Measurements from ENCODE around the gene VMAC. TPM values are rescaled to one million over a fixed set of nuclear protein-coding genes. Genes with fewer than 3 reads are reported as not detected.

The VMAC gene
- total and polyA plus RNA-seq, 2 donors = 6.5 to 10.7 TPM

DNA sequence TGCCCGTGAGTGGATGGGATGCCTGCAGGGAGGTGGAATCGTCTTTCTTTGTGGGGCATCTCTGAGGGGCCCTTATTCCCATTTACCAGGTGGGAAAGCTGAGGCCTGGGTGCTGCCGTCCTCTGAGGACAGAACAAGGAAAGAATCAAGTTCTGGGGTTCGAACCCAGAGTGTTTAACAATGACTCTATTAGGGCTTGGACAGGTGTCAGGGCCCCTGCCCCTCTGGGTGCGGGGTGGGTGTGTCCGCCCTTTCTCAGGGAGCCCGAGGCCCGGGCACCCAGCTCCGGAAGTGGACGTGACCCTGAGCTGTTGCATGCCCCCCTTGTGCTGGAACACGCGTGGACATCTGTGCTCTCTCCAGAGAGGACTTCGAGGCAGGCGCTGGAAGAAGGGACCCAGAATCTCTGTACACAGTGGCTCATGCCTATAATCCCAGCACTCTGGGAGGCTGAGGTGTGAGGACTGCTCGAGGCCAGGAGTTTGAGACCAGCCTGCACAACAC is 11.8 kb upstream of the VMAC start:
- H3K36me3 ChIP-seq (ENCODE audit: insufficient read depth) = peaks cover 5% of the 10 kb centered on the region
- no peak overlapping the region for H3K4me3 ChIP-seq (ENCODE audit: low read depth, low read length)
- no peak for DNase-seq (ENCODE audit: extremely low spot score)
- H3K4me1 ChIP-seq (ENCODE audit: insufficient read depth) = no peaks in the 10 kb centered on the region
- 57% methylated on average over 15 of the region's 15 CpGs for WGBS
- no peak overlapping the region for H3K27ac ChIP-seq (ENCODE audit: low read depth)

DNA sequence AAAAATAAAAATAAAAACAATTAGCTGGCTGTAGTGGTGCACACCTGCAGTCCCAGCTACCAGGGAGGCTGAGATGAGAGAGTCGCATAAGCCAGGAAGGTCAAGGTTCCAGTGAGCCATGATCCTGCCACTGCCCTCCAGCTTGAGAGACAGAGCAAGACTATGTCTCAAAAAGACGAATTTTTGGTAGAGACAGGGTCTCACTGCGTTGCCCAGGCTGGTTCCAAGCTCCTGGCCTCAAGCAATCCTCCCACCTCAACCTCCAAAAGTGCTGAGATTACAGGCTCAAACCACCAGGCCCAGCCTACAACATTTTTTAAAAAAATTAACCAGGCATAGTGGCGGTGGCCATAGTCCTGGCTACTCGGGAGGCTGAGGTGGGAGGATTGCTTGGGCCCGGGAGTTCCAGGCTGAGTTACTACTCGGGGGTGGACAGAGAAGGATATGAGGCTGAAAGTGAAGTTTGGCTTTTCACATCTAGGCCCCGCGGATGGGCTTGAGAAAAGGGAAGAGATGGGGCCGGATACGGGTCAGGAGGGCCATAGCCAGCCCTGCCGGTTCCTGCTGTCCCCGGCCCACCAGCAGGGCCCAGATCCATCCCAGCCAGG is 11.3 kb upstream of the VMAC start:
- Histone ChIP-seq H3K4me1 (ENCODE audit: insufficient read depth) (no peaks in the 10 kb centered on the region), H3K27ac (ENCODE audit: low read depth) (no peak overlapping the region)
- 70% methylated on average over 13 of the region's 13 CpGs for WGBS

DNA sequence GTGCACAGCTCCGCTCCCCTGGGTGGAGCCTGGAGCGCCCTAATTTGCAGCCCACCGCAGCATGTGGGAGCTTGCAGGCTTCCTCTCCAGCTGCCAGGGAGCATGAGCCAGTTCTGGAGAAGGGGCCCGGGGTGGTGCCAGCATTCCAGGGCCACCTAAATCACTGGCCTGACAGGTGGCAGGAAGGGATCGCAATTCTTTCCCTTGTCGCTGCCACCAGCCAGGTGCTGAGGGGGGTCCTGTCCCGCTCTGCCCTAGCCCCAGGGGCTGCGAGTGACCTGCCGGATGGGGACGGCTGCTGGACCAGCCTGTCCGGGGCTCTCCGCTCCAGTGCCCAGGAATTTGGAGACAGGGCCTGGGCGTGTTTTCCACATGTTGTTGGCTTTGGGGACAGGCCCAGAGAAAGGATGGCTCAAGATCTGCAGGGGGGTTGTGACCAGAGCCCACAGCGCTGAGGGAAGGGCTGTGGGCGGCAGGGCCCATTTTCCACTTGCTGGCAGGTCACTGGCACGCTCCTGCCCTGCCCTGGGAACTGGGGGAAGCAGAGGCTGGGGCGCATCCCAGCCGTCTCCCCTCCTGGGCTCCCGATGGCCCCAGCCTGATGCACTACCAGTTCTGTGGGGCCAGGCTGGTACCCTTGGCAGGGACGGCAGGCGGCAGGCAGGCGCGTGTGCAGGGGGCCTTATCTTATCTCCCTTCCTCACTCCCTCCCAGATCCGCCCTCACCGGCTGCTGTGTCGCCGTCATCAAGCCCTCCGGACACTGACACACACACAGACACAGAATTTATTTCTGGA is 10.6 kb upstream of the VMAC start:
- H3K4me3 ChIP-seq (ENCODE audit: low read depth, low read length) = no peak overlapping the region
- peaks cover 5% of the 10 kb centered on the region for H3K36me3 ChIP-seq (ENCODE audit: insufficient read depth)
- no peak for DNase-seq (ENCODE audit: extremely low spot score)
- no peak overlapping the region for H3K27ac ChIP-seq (ENCODE audit: low read depth)
- WGBS = 69% methylated on average over 28 of the region's 28 CpGs
- H3K4me1 ChIP-seq (ENCODE audit: insufficient read depth) = no peaks in the 10 kb centered on the region

More for the DNA sequence above, 11.3 kb upstream of the VMAC start:
- Histone ChIP-seq H3K36me3 (ENCODE audit: insufficient read depth) (peaks cover 5% of the 10 kb centered on the region), H3K4me3 (ENCODE audit: low read depth, low read length) (no peak overlapping the region)
- no peak for DNase-seq (ENCODE audit: extremely low spot score)

DNA sequence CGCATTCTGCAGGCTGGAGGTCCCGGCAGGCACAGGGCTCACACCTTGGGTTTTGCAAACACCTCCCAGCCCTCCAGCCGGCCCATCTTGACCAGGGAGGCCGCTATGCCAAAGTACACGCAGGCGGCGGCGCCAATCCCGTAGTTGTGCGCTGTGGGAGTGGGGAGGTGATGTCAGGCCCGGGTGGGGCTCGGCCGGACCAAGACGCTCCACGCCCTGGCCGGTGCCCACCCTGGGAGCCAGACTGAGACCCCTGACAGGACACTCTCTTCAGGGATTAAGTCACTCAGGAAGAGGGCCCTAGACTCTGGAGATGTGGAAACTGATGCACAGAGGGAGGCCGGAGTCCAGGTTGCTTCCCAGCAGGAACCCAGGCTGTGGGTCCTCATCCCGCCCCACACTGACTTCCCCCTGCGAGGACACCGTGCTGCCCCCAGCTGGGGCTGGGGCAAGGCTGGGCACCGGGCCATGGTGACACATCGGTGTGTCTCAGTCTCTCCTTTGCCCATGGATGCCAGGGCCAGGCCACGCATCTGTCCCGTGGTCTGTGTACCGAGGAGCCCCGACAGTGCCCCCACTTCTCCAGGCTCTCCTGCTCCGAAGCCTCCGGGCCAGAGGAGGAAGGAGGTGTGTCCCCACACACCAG is 9.8 kb upstream of the VMAC start:
- Histone ChIP-seq H3K4me1 (ENCODE audit: insufficient read depth) (no peaks in the 10 kb centered on the region), H3K4me3 (ENCODE audit: low read depth, low read length) (no peak overlapping the region), H3K36me3 (ENCODE audit: insufficient read depth) (peaks cover 5% of the 10 kb centered on the region), H3K27ac (ENCODE audit: low read depth) (no peak overlapping the region)
- no peak for DNase-seq (ENCODE audit: extremely low spot score)
- 82% methylated on average over 28 of the region's 28 CpGs for WGBS

DNA sequence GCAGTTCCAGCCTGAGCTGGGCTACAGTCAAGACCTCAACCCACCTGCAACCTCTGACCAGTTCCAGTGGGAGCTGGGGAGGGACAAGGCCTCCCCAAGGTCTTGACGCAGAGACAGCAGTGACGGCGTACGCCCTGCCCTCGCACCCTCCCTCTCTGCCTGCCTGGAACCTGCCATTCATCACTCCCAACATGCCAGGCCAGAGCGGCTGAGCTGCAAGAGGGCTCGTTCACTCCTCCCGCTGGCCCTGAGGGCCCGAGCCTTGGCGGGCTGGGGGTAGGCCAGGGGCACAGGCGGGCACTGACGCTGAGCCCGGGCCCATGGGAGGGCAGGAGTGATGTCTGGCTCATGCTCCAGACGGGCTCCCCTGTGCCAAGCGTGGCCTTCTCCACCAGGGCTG is 9.3 kb upstream of the VMAC start:
- Histone ChIP-seq H3K4me1 (ENCODE audit: insufficient read depth) (no peaks in the 10 kb centered on the region), H3K36me3 (ENCODE audit: insufficient read depth) (peaks cover 5% of the 10 kb centered on the region), H3K4me3 (ENCODE audit: low read depth, low read length) (no peak overlapping the region), H3K27ac (ENCODE audit: low read depth) (no peak overlapping the region)
- WGBS = 84% methylated on average over 15 of the region's 15 CpGs
- DNase-seq (ENCODE audit: extremely low spot score) = no peak

DNA sequence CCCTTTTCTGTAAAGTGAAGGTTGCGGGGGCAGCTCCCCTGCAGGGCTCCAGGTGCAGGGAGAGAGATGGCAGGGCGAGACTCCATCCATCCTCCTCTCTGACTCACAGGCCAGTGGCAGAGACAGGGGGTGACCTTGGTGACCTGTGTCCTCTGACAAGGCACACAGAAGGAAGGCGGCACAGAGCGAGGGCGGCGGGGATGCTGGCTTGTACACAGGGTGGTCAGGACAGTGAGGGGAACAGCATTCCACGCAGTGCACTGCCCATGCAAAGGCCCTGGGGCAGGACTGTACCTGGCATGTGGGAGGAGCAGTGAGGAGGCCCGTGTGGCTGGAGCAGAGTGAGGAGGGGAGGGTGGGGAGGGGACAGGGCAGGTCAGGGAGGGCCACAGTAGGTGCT is 8.8 kb upstream of the VMAC start:
- WGBS = 91% methylated on average over 8 of the region's 8 CpGs
- no peak overlapping the region for H3K4me3 ChIP-seq (ENCODE audit: low read depth, low read length)
- H3K4me1 ChIP-seq (ENCODE audit: insufficient read depth) = no peaks in the 10 kb centered on the region
- H3K36me3 ChIP-seq (ENCODE audit: insufficient read depth) = peaks cover 5% of the 10 kb centered on the region
- DNase-seq (ENCODE audit: extremely low spot score) = no peak
- no peak overlapping the region for H3K27ac ChIP-seq (ENCODE audit: low read depth)

DNA sequence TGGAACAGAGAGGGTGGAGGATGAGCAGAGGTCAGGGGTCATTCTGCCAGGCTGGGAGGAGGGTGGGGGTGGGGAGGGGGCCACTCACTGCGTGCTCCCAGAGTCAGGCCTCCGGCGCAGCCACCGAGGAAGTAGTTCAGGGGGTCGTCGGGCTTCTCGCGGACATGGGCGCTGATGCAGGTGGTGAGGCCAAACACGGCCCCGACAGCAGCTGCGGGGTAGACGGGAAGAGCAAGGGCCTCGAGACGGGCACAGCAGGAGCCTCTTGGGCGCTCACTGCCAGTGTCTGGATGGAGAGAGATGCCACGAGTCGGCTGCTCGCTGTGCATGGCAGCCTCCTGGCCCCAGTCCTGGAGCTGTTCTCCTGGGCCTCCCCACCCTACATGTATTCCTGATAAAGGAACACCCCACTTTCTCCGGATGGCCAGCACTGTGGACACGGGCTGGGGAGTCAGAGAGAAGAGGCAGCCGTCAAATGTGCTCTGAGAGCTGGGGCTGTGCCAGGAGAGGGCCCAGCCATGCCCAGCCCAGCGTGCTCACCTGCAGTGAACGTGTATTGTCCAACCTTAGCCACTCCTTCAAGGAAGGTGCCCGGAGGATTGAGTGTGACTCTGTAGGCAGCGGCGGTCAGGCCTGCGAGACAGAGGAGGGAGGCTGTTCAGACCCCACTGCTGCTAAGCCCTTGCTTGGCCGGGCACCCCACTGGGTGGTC is 8.2 kb upstream of the VMAC start:
- Histone ChIP-seq H3K36me3 (ENCODE audit: insufficient read depth) (peaks cover 5% of the 10 kb centered on the region), H3K4me3 (ENCODE audit: low read depth, low read length) (no peak overlapping the region), H3K27ac (ENCODE audit: low read depth) (no peak overlapping the region), H3K4me1 (ENCODE audit: insufficient read depth) (no peaks in the 10 kb centered on the region)
- DNase-seq (ENCODE audit: extremely low spot score) = no peak
- 89% methylated on average over 29 of the region's 29 CpGs for WGBS

DNA sequence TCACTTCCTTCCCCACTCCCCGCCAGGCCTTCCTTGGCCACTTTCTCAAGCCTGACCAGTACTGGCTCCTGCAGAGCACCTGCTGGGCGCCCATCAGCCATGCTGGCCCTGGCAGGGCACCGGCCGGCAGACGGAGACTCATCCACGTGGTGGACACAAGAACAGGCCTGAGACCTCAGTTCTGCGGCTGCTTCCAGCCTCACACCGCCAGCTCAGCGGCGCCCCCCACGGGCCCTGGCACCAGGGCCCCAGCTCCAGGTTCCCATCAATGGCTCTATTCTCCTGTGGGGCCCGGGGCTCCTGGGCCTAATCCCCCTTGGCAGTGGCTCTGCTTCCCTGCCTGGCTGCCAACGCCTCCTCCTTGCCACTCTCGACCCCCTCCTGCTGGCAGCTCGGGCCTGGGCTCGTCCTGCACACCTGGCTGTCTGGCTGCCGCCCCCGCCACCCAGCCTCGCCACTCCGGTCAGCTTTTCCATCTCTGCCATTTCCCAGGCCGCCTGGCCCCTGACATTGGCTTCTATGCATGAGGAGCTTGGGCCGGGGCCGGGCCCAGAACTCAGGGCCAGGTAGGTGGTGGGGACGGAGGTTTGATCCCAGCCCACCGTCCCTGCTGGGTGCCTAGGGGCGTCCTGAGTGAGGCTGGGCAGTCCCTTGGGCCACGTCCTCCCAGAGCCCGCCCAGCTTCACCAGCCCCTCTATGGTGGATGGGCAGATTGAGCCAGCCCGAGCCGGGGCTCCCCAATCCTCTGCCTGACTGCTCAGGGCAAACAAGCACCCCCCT is 7.3 kb upstream of the VMAC start:
- H3K36me3 ChIP-seq (ENCODE audit: insufficient read depth) = peaks cover 5% of the 10 kb centered on the region
- DNase-seq (ENCODE audit: extremely low spot score) = no peak
- no peak overlapping the region for H3K27ac ChIP-seq (ENCODE audit: low read depth)

DNA sequence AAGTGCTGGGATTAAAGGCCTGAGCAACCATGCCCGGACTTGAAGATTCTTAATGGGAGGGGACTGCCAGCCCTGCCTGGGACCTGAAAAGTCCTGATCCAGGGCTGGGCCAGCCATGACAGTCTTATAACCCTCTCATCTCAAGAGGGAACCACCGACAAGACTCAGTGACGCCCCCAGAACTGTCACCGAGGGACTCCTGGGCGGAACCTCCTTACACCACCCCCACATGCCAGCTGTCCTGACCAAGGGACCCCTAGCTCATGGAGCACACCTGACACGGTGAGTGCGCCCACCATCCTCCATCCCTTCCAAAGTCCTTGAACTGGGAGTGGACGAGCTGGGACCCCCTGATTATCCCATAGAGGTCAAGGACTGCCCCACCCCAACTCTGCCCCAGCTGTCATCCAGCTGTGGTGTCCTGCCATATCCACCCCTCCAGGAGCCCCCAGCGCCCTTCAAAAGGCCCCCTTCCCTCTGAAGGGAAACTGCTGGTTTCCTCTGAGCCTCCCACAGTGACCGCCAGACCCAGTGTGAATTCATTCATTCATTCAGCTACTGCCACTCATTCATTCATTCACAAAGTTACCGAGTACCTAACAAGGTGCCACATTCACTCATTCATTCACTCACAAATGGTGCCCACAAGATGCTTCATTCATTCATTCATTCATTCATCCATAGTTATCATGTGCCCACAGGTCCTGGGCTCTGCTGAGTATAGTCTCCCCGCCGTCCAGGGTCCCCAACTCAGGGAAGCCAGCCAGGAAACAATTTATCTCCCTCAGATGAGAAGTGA is 4.7 kb upstream of the VMAC start:
- no peak for DNase-seq (ENCODE audit: extremely low spot score)
- no peak overlapping the region for H3K4me3 ChIP-seq (ENCODE audit: low read depth, low read length)
- no peak overlapping the region for H3K27ac ChIP-seq (ENCODE audit: low read depth)
- H3K4me1 ChIP-seq (ENCODE audit: insufficient read depth) = no peaks in the 10 kb centered on the region
- WGBS = 90% methylated on average over 13 of the region's 13 CpGs
- peaks cover 5% of the 10 kb centered on the region for H3K36me3 ChIP-seq (ENCODE audit: insufficient read depth)

More for the DNA sequence above, 7.3 kb upstream of the VMAC start:
- WGBS = 88% methylated on average over 30 of the region's 30 CpGs
- Histone ChIP-seq H3K4me1 (ENCODE audit: insufficient read depth) (no peaks in the 10 kb centered on the region), H3K4me3 (ENCODE audit: low read depth, low read length) (no peak overlapping the region)

DNA sequence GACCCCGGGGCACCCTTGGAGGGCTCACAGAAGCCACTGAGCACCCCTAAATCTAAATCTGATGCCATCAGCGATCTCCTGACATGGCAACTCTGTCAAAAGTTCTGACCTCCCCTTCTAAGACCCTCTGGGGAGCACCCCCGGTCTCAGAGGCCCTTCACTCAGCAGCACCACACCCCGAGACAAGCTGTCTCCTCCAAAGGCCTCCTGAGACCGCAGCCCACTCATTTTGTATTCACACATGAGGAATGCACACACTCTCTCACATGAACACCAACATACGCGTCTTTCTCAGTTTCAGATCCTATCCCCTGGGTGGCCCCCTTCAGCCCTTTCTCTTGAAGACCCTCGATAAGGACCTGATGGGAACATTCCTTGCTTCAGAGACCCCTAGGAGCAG is 3.7 kb upstream of the VMAC start:
- 88% methylated on average over 8 of the region's 8 CpGs for WGBS
- no peak for DNase-seq (ENCODE audit: extremely low spot score)
- Histone ChIP-seq H3K27ac (ENCODE audit: low read depth) (no peak overlapping the region), H3K4me1 (ENCODE audit: insufficient read depth) (no peaks in the 10 kb centered on the region), H3K36me3 (ENCODE audit: insufficient read depth) (peaks cover 2% of the 10 kb centered on the region), H3K4me3 (ENCODE audit: low read depth, low read length) (no peak overlapping the region)

DNA sequence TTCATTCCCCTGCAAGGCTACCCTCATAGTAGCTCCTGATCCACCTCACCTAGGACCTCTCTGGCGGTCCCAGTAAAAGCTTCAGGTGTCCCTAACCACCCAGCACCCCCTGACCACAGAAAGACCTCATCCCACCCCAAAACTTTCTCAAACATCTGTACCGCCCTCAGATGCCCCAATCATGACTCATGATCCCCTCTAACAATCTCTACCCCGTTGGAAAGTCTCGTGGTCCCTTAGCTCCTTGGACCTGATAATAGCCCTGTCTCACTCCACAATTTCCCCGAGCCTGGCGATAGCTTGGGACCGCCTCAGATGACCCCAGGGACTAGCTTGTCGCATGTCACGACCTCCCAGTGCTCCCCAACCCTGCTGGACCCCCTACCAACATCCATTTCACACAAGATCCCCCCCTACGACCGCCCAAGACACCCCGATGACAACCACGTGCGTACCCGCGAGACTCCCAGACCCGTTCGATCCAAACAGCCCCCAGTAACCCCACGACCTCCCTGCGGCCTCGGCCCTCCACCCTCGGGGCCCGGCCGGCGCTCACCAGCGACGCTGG is 1.5 kb upstream of the VMAC start:
- 1% methylated on average over 27 of the region's 27 CpGs for WGBS
- Histone ChIP-seq H3K4me1 (ENCODE audit: insufficient read depth) (no peaks in the 10 kb centered on the region), H3K36me3 (ENCODE audit: insufficient read depth) (no peaks in the 10 kb centered on the region), H3K4me3 (ENCODE audit: low read depth, low read length) (peak overlapping the region; percentile 82), H3K27ac (ENCODE audit: low read depth) (peak overlapping the region; percentile 84)
- DNase-seq (ENCODE audit: extremely low spot score) = no peak

All from urinary bladder (tissue), 4 donors.